Panc1 (cell line): Measurements from ENCODE around the gene SSTR5.

Experiments used
- CTCF ChIP-seq: fragments of 450-650 bp; IDR thresholded peaks from 2 replicates; pipeline ENCODE4 v1.5.1; 2017; ENCODE audit warnings: mild to moderate bottlenecking
- POLR2AphosphoS5 ChIP-seq: IDR thresholded peaks from 2 replicates; pipeline ENCODE4 v1.6.1; 2012; ENCODE audit warnings: mild to moderate bottlenecking, low read depth, low read length, moderate library complexity
- REST ChIP-seq, 2 experiments: IDR thresholded peaks; 2 replicates each; pipeline ENCODE4 v1.6.1; 2011 to 2012; ENCODE audit warnings: low read depth in 2 of 2, control low read depth in 1 of 2, low read length in 1 of 2, mild to moderate bottlenecking in 1 of 2, moderate library complexity in 1 of 2; ENCODE audit not compliant: insufficient read depth in 1 of 2

- TF ChIP-seq POLR2AphosphoS5 (no peak), CTCF (no peak), REST (IDR thresholded peaks at IDR 0.05; ENCODE audit: insufficient read depth in 1 of 2, low read depth in 2 of 2, low read length in 1 of 2) (no peak)
Measured at GRCh38 chr16:1050921-1051320, 21.6 kb upstream of the SSTR5 start.
